HG02798 (cell line): ENCODE data around the gene HIP1R.
"Not testable (repeated sequence)": the region's sequence is repeated elsewhere in the genome, so short reads cannot be mapped to it uniquely, and the experiment has no call there.

Source experiments
- ATAC-seq: cut with Tn5 transposase; IDR thresholded peaks from one replicate; pipeline ENCODE4 v1.9.1; 2021; ENCODE audit warnings: mild to moderate bottlenecking; ENCODE audit not compliant: unreplicated experiment, poor library complexity

HIP1R gene

GRCh38 chr12:122834921-122835749 lies at the start of gene HIP1R:
Gene HIP1R (plus strand): TSS chr12:122835457. CDS start chr12:122835551, 94 bp downstream.
- ATAC-seq, result peak; percentile 40

- no peak for ATAC-seq
These were observed 49.8 kb upstream of the HIP1R start for GRCh38 chr12:122785503-122785902.

- ATAC-seq, result no peak
These were observed 46.9 kb upstream of the HIP1R start for GRCh38 chr12:122788387-122788786.

GRCh38 chr12:122789637-122790036 lies 45.6 kb upstream of the HIP1R start:
- ATAC-seq, result no peak

- ATAC-seq, result no peak
These were observed 44.7 kb upstream of the HIP1R start for GRCh38 chr12:122790393-122791075.

GRCh38 chr12:122793685-122794106 lies 41.6 kb upstream of the HIP1R start:
- no peak for ATAC-seq

GRCh38 chr12:122795807-122796206 lies 39.5 kb upstream of the HIP1R start:
- ATAC-seq, result no peak

- no peak for ATAC-seq
These were observed 35.5 kb upstream of the HIP1R start for GRCh38 chr12:122799641-122800243.

- ATAC-seq, result no peak
These were observed 31.3 kb upstream of the HIP1R start for GRCh38 chr12:122803937-122804336.

- not testable (repeated sequence) for ATAC-seq
These were observed 30.3 kb upstream of the HIP1R start for GRCh38 chr12:122804957-122805356.

- no peak for ATAC-seq
These were observed 27.6 kb upstream of the HIP1R start for GRCh38 chr12:122807651-122808050.

- ATAC-seq, result no peak
These were observed 23.5 kb upstream of the HIP1R start for GRCh38 chr12:122811777-122812176.

GRCh38 chr12:122813310-122813713 lies 21.9 kb upstream of the HIP1R start:
- no peak for ATAC-seq

- ATAC-seq, result no peak
These were observed 16.0 kb upstream of the HIP1R start for GRCh38 chr12:122819209-122819785.

- ATAC-seq, result no peak
These were observed 15.1 kb upstream of the HIP1R start for GRCh38 chr12:122820138-122820537.

GRCh38 chr12:122820838-122821271 lies 14.4 kb upstream of the HIP1R start:
- no peak for ATAC-seq

GRCh38 chr12:122823429-122823828 lies 11.8 kb upstream of the HIP1R start:
- ATAC-seq, result no peak

- ATAC-seq, result no peak
These were observed 9.2 kb upstream of the HIP1R start for GRCh38 chr12:122825773-122826724.

- no peak for ATAC-seq
These were observed 8.0 kb upstream of the HIP1R start for GRCh38 chr12:122827258-122827657.
